Omental fat pad (tissue), 4 donors: ENCODE measurements around the gene FBXO27. TPM values are rescaled to one million over a fixed set of nuclear protein-coding genes. Genes with fewer than 3 reads are reported as not detected.

Source experiments
- ATAC-seq: fragments of 150-250 bp; one replicate; pipeline ENCODE4 v1.9.1; 2016; ENCODE audit warnings: mild to moderate bottlenecking, moderate library complexity; ENCODE audit not compliant: low FRiP score
- DNase-seq: peaks from one replicate; pipeline ENCODE4 v3.0.0-alpha.2; 2019; ENCODE audit warnings: low spot score
- CTCF ChIP-seq, 3 donors: fragments of 450-650 bp; IDR thresholded peaks; one replicate each; pipeline ENCODE4 v1.5.1; 2016 to 2017; ENCODE audit warnings: antibody characterized with exemption in 3 of 3, mild to moderate bottlenecking in 3 of 3, moderate library complexity in 2 of 3
- total RNA-seq, 4 donors: library from RNA; depleted of rRNA; stranded (reverse); fragments of >200 nt; gene quantifications; one replicate each; pipeline ENCODE4 v1.1.0, GENCODE V29; 2016

The FBXO27 gene
- total RNA-seq, 4 donors from 2014 or later: 3.2 to 14.6 (median 7.6) TPM

DNA sequence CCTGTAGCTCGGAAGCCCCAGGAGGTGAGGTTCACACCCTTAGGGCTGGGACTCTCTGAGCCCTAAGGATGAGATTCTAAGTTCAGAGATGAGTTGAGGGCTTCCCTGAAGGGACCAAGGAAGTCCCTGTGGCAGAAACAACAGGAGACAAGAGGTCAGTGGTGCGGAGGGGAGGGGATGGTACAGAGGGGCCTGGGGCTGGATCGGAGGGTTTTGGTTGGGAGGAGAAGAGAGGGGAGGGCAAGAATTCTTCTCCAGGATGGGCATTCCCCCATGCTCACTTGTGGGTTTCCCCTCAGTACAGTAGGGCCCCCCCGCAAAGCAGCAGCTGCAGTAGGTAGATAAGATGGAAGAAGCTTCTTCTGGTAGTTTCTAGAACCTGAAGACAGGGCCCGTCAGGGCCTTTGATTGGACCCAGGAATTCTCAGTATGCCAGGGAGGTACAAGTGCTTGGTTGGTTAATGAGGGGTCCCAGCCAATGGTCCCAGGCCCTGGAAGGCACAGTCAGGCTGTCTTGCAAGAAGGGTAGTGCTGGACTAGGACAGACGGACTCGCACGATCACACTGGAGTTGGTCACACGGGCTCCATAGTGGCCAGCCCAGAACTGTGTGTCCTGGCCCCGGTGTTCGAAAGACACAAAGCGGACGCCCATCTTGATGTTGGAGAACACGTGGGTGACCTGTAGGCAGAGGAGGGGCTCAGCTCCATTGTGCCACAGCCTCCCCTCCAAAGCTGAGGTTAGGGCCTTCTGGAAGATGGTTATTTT is 7.3 kb downstream of the FBXO27 start:
- TF ChIP-seq CTCF (IDR thresholded peaks at IDR 0.05): no peak
- DNase-seq (no peak), ATAC-seq (peak; percentile 32)

- TF ChIP-seq CTCF (IDR thresholded peaks at IDR 0.05): no peak
- DNase-seq: no peak
- no peak for ATAC-seq
Measured at GRCh38 chr19:39021063-39021462, 11.3 kb downstream of the FBXO27 start.

DNA sequence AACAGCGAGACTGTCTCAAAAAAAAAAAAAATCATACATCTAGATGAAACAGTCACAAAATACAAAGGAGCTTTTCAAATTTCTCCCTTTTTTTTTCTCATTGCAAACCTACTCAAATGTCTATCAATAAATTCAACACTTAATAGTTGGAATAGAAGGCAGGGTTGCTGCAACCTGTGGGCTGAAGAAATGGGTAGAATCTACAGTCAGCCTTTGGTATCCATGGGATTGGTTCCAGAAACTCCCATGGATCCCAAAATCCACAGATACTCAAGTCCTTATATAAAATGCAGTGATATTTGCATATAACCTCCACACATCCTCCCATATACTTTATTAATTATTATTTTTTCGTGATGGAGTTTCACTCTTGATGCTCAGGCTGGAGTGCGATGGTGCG is 14.7 kb downstream of the FBXO27 start:
- no peak for TF ChIP-seq CTCF (IDR thresholded peaks at IDR 0.05)
- ATAC-seq (no peak), DNase-seq (no peak)

DNA sequence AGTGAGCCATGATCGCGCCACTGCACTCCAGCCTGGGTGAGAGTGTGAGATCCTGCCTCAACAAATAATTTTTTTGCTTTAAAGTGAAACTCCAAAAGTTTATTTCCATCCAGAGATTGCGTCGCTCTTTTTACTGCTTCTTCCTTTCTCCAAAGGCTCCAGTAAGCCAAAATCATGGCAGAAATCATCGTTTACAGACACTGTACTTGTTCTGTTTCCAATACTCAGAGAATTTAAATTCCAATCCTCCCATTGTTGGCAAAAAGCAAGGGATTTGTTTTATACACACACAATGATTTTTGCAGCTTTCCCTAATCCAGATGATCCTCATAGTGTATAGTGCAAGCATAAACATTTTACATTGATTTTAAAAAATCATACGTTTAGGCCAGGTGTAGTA is 15.3 kb downstream of the FBXO27 start:
- DNase-seq (no peak), ATAC-seq (no peak)
- TF ChIP-seq CTCF (IDR thresholded peaks at IDR 0.05): no peak

DNA sequence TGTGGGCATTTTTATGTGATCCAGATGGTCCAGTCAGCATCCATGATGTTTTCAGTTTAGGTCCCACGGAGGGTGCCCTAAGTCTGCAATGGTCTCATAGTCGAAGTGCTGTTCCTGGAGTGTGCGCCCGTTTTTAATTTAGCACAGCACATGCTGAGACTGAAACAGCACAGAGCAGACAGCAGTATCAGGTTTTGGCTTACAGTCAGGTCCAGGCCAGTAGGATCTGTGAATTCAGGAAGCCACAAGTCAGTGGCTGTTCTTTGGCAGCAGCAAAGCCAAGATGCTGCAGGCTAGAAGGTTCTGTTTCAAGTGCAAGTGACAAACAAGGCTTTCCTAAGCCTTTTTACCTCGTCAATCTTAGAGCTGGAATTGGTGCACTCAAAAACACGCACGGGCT is 18.3 kb downstream of the FBXO27 start:
- DNase-seq (no peak), ATAC-seq (no peak)
- TF ChIP-seq CTCF (IDR thresholded peaks at IDR 0.05): no peak

DNA sequence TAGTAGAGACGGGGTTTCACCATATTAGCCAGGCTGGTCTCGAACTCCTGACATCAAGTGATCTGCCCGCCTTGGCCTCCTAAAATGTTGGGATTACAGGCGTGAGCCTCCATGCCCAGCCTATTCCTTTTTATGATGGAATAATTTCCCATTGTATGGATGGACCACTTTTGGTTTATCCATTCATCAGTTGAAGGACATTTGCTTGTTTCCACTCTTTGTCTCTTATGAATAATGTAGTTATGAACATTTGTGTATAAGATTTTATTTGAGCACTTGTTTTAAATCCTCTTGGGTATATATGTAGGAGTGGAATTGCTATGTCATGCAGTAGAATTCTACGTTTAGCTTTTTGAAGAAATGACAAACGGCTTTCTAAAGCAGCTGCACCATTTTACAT is 23.3 kb downstream of the FBXO27 start:
- ATAC-seq (no peak), DNase-seq (no peak)
- no peak for TF ChIP-seq CTCF (IDR thresholded peaks at IDR 0.05)

- TF ChIP-seq CTCF (IDR thresholded peaks at IDR 0.05): no peak
- no peak for DNase-seq
- ATAC-seq: no peak
Measured at GRCh38 chr19:39008137-39008536, 24.2 kb downstream of the FBXO27 start.
